HepG2 (cell line): ENCODE measurements around the gene ADCY6. TPM values are rescaled to one million over a fixed set of nuclear protein-coding genes. Genes with fewer than 3 reads are reported as not detected.

Experiments used
- DNMT1 ChIP-seq: sonication (generic); formaldehyde crosslinking; IDR thresholded peaks from 2 replicates; pipeline ENCODE4 v1.5.1; 2020; ENCODE audit warnings: mild to moderate bottlenecking, missing genetic modification reagents
- IKZF1 ChIP-seq: fragments of 450-650 bp; IDR thresholded peaks from 2 replicates; pipeline ENCODE4 v1.7.1; 2016
- MXI1 ChIP-seq: IDR thresholded peaks from 3 replicates; pipeline ENCODE4 v1.6.1; 2012; ENCODE audit warnings: low read depth, low read length, inconsistent platforms, borderline replicate concordance
- SMAD1 ChIP-seq: sonication (generic); formaldehyde crosslinking; IDR thresholded peaks from 2 replicates; pipeline ENCODE4 v1.4.0; 2020; ENCODE audit warnings: missing genetic modification reagents, low read depth, mild to moderate bottlenecking, borderline replicate concordance
- TAF1 ChIP-seq: sonication (generic); formaldehyde crosslinking; IDR thresholded peaks from 2 replicates; pipeline ENCODE4 v1.4.0; 2020; ENCODE audit warnings: missing genetic modification reagents
- ZFX ChIP-seq: sonication (generic); formaldehyde crosslinking; IDR thresholded peaks from 2 replicates; pipeline ENCODE4 v1.4.0; 2020; ENCODE audit warnings: mild to moderate bottlenecking, low read depth, missing genetic modification reagents, moderate library complexity
- ZNF589 ChIP-seq: sonication (generic); formaldehyde crosslinking; conservative IDR thresholded peaks from 2 replicates; pipeline ENCODE4 v1.8.0; 2022; ENCODE audit warnings: mild to moderate bottlenecking, moderate library complexity, missing genetic modification reagents
- ZNF841 ChIP-seq: sonication (generic); formaldehyde crosslinking; IDR thresholded peaks from 2 replicates; pipeline ENCODE4 v1.8.1; 2023; ENCODE audit warnings: missing genetic modification reagents, borderline replicate concordance
- polyA plus RNA-seq, 8 experiments: library from polyadenylated mRNA; depleted of rRNA in 3 of 8; stranded (reverse) in 7 of 8; unstranded in 1 of 8; fragments of >200 nt; fragmentation: Illumina TruSeq in 4 of 8; extraction: Trizol in 4 of 8; gene quantifications; 2 replicates each; pipeline versions ENCODE4 v1.2.1 to v1.2.3, GENCODE V29; 2011 to 2016; ENCODE audit warnings: low read depth in 4 of 8, missing spikeins in 1 of 8, mixed read lengths in 1 of 8; ENCODE audit not compliant: insufficient read depth in 1 of 8
- total RNA-seq, 5 experiments: library from RNA; depleted of rRNA; stranded (reverse); fragments of >200 nt; fragmentation: Illumina TruSeq; extraction: Trizol; gene quantifications; 2 replicates each; pipeline ENCODE4 v1.2.3, GENCODE V29; 2016; ENCODE audit warnings: low read depth in 1 of 5
- TF ChIP-seq, protein P1 (sequence below), 2 experiments: sonication (generic) in 1 of 2; formaldehyde crosslinking in 1 of 2; IDR thresholded peaks; 2 replicates each; pipeline versions ENCODE4 v1.4.0 to v1.6.1; 2016 to 2020; ENCODE audit warnings: borderline replicate concordance in 1 of 2, low read depth in 1 of 2, mild to moderate bottlenecking in 1 of 2, missing genetic modification reagents in 1 of 2
- TF ChIP-seq, protein P2 (sequence below): sonication (generic); formaldehyde crosslinking; IDR thresholded peaks from 2 replicates; pipeline ENCODE4 v1.8.0; 2022; ENCODE audit warnings: mild to moderate bottlenecking, missing genetic modification reagents, moderate library complexity
- TF ChIP-seq, protein P3 (sequence below): sonication (generic); IDR thresholded peaks from 2 replicates; pipeline ENCODE4 v1.6.1; 2016; ENCODE audit warnings: low read depth, borderline replicate concordance

ADCY6 gene
- total and polyA plus RNA-seq, 2 of the 13 experiments (the other 11 are each of a cell fraction or from before 2014, with no cell fraction given) = 10.6 to 11.8 TPM

DNA sequence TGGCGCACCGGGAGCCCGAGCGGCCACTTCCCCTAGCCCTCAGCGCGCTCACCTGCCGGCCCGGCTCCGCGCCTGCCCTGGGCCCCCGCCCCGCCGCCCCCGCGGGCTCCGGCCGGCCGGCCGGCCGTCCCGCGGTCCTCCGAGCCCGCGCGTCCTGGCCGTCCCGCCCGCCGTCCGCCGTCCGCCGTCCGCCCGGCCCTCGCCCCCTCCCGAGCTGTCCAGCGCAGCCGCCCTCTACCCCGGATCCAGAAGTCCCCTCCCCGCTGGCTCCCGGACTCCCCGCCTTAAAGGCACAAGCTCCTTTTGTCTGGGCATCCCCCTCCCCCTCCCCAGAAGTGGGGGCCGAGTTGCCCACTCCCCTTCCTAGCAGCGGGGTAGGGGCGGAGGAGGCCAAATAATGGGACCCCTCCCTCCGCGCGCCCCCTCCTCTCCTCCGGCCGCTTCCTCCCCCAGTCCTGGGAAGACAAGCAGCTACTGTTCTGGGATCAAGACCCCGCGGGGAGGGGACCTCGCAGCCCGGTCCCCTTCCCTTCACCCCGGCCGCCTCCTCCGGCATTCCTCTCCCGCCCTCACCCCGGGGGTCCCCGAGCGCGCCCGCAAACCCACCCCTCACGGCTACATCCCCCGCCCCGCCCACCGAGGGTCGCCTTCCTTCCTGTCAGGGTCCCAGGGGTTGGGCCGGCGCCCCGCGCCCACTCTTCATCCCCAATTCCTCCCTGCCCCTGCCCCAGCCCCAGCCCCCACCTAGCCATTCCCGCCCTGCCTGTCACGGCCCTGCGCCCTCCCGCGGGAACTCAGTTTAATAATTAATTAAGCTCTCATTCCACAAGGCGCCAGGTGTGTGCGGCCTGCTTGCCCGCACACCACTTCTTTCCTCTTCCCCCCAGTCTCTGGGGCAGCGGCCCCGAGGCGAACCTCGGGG lies at the start of gene ADCY6 (continued):
- TF ChIP-seq SMAD1 (CRISPR knock-in tag) = no peak
- TF ChIP-seq ZFX (CRISPR knock-in tag) = peak; percentile 70
- TF ChIP-seq ZNF841 (CRISPR knock-in tag) = no peak
- 0 out of 2 replicates have a peak, but pooled peaks have one; percentile 41 for TF ChIP-seq ZNF589 (CRISPR knock-in tag)
- peak; percentile 18; the same call in 1 of the 3 replicates for TF ChIP-seq MXI1
- no peak for TF ChIP-seq IKZF1
- TF ChIP-seq, protein P1, sequence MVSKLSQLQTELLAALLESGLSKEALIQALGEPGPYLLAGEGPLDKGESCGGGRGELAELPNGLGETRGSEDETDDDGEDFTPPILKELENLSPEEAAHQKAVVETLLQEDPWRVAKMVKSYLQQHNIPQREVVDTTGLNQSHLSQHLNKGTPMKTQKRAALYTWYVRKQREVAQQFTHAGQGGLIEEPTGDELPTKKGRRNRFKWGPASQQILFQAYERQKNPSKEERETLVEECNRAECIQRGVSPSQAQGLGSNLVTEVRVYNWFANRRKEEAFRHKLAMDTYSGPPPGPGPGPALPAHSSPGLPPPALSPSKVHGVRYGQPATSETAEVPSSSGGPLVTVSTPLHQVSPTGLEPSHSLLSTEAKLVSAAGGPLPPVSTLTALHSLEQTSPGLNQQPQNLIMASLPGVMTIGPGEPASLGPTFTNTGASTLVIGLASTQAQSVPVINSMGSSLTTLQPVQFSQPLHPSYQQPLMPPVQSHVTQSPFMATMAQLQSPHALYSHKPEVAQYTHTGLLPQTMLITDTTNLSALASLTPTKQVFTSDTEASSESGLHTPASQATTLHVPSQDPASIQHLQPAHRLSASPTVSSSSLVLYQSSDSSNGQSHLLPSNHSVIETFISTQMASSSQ (IDR thresholded peaks at IDR 0.05; ENCODE audit: low read depth) = peak; percentile 84
- TF ChIP-seq, protein P1 (CRISPR knock-in tag; IDR thresholded peaks at IDR 0.05; ENCODE audit: borderline replicate concordance) = peak; percentile 72
- TF ChIP-seq, protein P2, sequence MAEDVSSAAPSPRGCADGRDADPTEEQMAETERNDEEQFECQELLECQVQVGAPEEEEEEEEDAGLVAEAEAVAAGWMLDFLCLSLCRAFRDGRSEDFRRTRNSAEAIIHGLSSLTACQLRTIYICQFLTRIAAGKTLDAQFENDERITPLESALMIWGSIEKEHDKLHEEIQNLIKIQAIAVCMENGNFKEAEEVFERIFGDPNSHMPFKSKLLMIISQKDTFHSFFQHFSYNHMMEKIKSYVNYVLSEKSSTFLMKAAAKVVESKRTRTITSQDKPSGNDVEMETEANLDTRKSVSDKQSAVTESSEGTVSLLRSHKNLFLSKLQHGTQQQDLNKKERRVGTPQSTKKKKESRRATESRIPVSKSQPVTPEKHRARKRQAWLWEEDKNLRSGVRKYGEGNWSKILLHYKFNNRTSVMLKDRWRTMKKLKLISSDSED (CRISPR knock-in tag) = no peak
- TF ChIP-seq, protein P3, sequence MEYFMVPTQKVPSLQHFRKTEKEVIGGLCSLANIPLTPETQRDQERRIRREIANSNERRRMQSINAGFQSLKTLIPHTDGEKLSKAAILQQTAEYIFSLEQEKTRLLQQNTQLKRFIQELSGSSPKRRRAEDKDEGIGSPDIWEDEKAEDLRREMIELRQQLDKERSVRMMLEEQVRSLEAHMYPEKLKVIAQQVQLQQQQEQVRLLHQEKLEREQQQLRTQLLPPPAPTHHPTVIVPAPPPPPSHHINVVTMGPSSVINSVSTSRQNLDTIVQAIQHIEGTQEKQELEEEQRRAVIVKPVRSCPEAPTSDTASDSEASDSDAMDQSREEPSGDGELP = 0 out of 2 replicates have a peak, but pooled peaks have one; percentile 17
- TF ChIP-seq TAF1 (CRISPR knock-in tag) = peak; percentile 14; the same call in 1 of the 2 replicates
- TF ChIP-seq DNMT1 (CRISPR knock-in tag) = no peak
